ENCODE measurements around the gene STX10.

GRCh38 chr19:13102666-13103580 is 47.3 kb downstream of the STX10 start, which contains the start of gene LYL1:
- no peak for TF ChIP-seq POLR2AphosphoS5 (IDR thresholded peaks at IDR 0.05; ENCODE audit: low read depth, low read length)
- no peak for TF ChIP-seq CTCF (IDR thresholded peaks at IDR 0.05)

All from Panc1 (cell line).